GM08714 (cell line): ENCODE measurements around the gene ATP8A1.

ENCODE experiments used
- H3K4me3 ChIP-seq: fragments of 200-500 bp; sonication (Bioruptor generic); 2 replicates; pipeline ENCODE4 v1.5.1; 2014; ENCODE audit warnings: mild to moderate bottlenecking, low read length, inconsistent platforms
- ZNF274 ChIP-seq: IDR thresholded peaks from 2 replicates; pipeline ENCODE4 v1.6.1; 2012; ENCODE audit warnings: mild to moderate bottlenecking, low read depth, low read length

ATP8A1 gene

GRCh38 chr4:42625329-42625728 is 31.6 kb downstream of the ATP8A1 start:
- peak overlapping the region; percentile 39; the same call in 1 of the 2 replicates for H3K4me3 ChIP-seq
- TF ChIP-seq ZNF274: no peak

- H3K4me3 ChIP-seq: no peak overlapping the region
- no peak for TF ChIP-seq ZNF274
Observed at GRCh38 chr4:42624551-42624950, 32.4 kb downstream of the ATP8A1 start.

DNA sequence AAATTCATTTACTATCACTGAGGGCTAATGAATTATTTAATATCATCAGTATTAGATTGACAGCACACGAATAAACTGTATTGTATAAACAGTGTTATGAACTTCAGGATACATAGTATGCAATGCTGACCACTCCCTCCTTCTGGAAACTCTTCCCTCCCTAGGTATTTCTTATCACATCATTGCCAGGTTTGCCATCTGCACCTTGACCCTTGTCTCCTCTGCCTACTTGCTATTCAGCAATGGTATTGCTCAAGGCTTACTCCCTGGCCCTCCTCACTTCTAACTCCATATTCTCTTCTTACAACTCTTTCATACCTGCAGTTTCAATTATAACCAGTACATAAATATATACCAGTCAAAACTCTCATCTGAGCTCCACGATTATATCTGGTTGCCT is 38.9 kb downstream of the ATP8A1 start:
- TF ChIP-seq ZNF274: no peak
- H3K4me3 ChIP-seq: no peak overlapping the region

GRCh38 chr4:42617030-42617429 is 39.9 kb downstream of the ATP8A1 start:
- TF ChIP-seq ZNF274: no peak
- no peak overlapping the region for H3K4me3 ChIP-seq

DNA sequence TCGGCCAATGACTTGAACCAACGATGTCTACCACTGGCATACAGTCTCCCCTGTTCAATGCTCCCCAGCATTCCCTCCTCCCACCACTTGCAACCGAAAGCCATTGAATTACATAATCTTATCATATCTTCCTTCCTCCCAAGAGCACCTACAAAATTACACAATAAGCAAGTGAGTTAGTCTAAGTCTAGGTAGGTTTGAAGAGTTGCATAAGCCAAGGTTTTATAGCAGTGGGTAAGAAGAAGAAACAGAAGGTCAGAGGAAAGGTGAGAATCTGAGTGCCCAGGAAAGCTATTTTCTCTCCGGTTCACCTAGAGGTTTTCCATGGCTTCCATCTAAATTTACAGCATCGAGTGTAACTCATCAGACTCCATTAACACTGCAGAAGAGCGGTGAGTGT is 40.3 kb downstream of the ATP8A1 start:
- no peak overlapping the region for H3K4me3 ChIP-seq
- TF ChIP-seq ZNF274: no peak

- no peak overlapping the region for H3K4me3 ChIP-seq
- TF ChIP-seq ZNF274: no peak
Observed at GRCh38 chr4:42615131-42615763, 41.7 kb downstream of the ATP8A1 start.

DNA sequence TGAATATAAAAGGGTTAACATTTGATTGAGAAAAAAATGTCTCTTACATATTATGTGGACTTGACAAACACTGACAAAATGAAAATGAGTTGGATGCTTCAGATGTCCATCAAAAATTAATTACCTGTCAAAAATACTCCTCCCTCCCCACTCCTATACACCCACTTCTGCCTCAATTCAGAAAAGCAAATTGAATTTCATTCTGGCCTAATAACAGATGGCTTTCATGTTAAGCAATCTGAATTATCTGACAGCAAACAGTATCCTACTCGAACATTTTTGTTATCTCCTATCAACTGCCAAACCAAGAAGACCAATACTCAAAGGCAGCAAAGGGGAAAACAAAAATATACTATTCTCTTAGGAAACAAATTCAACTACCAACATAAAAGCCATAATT is 44.0 kb downstream of the ATP8A1 start:
- no peak for TF ChIP-seq ZNF274
- H3K4me3 ChIP-seq: no peak overlapping the region

DNA sequence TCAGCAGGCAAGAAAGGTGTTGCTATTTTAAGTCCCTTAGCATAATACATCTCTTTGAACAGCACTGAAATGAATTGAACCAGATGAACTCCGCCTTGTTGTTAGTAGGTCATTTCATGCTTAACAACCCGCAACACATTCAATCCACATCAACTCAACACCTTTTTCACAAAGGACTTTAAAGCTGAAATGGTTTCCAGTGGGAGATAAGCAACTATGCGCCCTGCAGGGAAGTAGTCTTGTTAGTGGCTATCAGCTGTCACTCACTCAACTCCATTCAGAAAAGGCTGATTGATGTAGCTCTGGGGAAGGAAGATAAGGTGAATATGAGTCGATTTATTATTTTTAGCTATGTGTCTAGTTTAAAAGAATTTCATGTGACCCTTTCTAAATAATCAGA is 46.0 kb downstream of the ATP8A1 start:
- no peak for TF ChIP-seq ZNF274
- H3K4me3 ChIP-seq: no peak overlapping the region

GRCh38 chr4:42609051-42609450 is 47.9 kb downstream of the ATP8A1 start:
- TF ChIP-seq ZNF274: no peak
- H3K4me3 ChIP-seq: no peak overlapping the region

- TF ChIP-seq ZNF274: no peak
- no peak overlapping the region for H3K4me3 ChIP-seq
Observed at GRCh38 chr4:42608551-42608950, 48.4 kb downstream of the ATP8A1 start.

GRCh38 chr4:42607011-42607726 is 49.7 kb downstream of the ATP8A1 start:
- TF ChIP-seq ZNF274: no peak

DNA sequence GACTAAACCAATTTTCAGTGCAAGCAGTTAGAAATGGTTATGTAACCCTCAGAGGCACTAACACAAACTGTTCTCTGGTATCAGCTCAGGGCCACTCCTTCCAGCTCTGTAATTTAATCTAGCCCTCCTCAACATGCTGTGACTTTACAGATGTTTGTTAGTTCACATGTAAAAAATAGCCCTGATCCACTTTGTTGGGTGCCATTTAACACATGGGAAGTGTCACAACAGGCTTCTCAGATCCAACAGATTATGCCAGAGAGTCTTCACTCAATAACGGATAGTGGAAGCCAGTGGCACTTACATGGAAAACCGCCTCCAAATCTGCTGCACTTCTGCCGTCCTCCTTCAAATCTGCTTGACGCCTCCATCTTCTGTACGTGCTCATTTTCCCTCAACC is 51.6 kb downstream of the ATP8A1 start:
- H3K4me3 ChIP-seq: no peak overlapping the region
- TF ChIP-seq ZNF274: no peak

More at GRCh38 chr4:42607011-42607726, 49.7 kb downstream of the ATP8A1 start:
- no peak overlapping the region for H3K4me3 ChIP-seq

- TF ChIP-seq ZNF274: no peak
- no peak overlapping the region for H3K4me3 ChIP-seq
Observed at GRCh38 chr4:42603862-42604261, 53.0 kb downstream of the ATP8A1 start.

DNA sequence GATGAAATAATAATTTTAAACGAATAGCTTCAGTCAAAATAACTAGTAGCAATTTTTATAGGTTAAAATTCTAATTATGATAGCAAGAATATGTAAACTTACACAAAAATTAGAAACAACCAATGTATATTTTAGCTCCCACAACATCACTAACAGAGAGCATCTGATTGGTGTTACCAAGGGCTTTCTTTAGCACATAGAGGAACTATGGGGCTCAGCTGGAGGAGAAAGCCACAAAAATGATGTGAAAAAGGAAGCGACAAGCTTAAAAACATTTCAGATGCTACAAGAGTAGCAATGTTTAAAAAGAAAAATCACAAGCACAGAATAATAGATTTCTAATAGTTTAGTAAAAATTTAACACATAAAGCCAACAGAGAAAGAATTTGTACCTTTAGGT is 56.3 kb downstream of the ATP8A1 start:
- H3K4me3 ChIP-seq: no peak overlapping the region
- TF ChIP-seq ZNF274: no peak

- no peak for TF ChIP-seq ZNF274
- H3K4me3 ChIP-seq: no peak overlapping the region
Observed at GRCh38 chr4:42596918-42597317, 60.0 kb downstream of the ATP8A1 start.
